ENCODE measurements around the gene PIPOX.

The PIPOX gene, protein sequence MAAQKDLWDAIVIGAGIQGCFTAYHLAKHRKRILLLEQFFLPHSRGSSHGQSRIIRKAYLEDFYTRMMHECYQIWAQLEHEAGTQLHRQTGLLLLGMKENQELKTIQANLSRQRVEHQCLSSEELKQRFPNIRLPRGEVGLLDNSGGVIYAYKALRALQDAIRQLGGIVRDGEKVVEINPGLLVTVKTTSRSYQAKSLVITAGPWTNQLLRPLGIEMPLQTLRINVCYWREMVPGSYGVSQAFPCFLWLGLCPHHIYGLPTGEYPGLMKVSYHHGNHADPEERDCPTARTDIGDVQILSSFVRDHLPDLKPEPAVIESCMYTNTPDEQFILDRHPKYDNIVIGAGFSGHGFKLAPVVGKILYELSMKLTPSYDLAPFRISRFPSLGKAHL

DNA sequence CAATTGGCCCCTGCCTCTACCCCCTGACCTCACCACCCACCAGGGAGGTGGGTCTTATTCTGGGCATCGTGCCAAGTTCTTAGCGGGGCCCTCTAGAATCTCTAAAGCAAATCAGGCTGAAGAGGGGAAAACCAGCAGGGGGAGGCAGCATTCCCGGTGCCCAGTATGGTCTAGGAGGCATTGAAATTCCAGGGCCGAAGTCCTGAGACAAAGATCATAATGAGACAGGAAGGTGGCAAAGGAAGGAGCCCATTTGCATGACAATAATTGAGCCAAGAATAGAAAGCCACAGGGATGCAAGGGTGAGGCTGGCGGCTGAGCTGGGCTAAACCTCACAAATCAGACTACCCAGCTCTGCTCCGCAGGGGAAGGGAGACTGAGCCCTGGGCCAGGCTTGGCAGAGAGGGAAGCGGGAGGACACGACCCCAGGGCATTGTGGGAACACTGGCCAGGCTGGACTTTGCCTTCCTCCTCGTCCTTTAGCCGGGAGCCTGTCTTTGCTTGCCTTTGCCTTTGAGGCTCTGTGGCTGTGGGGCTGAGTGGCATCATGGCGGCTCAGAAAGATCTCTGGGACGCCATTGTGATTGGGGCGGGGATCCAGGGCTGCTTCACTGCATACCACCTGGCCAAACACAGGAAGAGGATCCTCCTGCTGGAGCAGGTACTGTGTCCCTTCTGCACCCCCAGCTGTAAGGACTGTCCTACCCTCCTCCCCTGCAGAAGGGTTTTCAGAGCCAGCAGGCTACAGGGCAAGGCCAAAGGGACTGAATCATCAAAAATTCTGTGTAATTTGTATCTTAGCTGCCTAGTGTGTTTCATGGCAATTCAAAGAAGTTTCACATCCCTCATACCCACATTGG lies at the start of gene PIPOX:
TSS of gene PIPOX (plus strand) at position 463 of the 860 bp plus-strand sequence. CDS start at position 548, 85 bp downstream.
- no peak for DNase-seq

GRCh38 chr17:28993645-28994426 lies 49.1 kb upstream of the PIPOX start:
- no peak for DNase-seq

DNA sequence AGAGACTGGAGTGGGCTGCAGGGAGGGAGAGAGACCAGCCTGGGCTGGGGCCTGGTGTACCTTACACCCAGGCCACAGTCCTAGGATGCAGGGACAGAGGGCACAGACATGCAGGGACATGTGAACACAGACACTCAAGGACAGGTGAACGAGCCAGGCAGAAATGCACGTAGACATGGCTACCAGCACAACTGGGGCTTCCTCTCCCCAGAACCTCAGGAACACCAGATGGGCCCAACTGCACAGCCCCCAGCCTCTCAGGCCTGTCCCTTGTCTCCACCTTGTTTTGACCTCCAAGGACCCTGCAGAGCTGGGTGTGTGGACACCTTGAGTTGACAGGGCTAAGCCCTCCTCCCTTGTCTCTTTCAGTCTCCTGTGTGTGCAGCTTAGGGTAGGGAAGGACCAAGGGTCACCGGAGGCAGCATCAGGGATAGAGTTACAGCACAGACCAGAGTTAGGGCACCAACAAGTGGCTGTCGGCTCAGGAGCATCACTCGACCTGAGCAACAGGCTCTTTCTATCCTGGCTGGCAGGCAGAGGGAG lies 46.3 kb upstream of the PIPOX start:
- DNase-seq = no peak

GRCh38 chr17:28997806-28998205 lies 45.1 kb upstream of the PIPOX start:
- no peak for DNase-seq

- DNase-seq = no peak
Observed at GRCh38 chr17:28999206-28999605, 43.7 kb upstream of the PIPOX start.

GRCh38 chr17:29000973-29001372 lies 42.0 kb upstream of the PIPOX start:
- no peak for DNase-seq

- DNase-seq = no peak
Observed at GRCh38 chr17:29002811-29003210, 40.1 kb upstream of the PIPOX start.

GRCh38 chr17:29003289-29003688 lies 39.7 kb upstream of the PIPOX start:
- no peak for DNase-seq

DNA sequence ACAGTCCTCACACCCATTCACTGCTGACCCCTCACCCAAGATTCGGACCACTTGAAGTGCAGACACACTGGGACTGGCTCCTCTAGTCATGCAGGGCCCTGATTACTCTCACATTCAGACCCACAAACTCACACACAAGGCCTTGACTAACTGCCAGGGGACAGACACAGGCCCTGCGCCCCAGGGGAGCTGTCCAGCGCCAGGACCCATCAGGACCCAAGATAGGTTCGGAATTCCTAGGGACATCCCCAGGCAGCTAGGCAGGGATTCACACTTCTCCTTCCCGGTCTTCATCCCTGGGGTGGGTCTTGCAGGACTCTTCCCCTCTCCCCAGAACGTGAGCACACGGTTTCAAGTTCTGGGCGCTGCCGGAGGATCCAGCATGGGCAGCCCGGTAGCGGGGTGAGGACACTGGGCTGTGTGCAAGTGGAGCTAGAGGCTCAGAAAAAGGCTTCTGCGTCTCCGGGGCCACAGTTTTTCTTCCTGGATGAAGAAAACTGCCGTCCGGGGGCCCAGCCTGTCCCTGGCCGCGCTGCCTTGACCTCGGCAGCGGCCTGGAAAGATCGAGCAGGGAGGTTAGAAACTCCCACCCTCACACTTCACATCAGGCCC lies 38.8 kb upstream of the PIPOX start:
- DNase-seq = no peak

- peak; percentile 73 to 74 for DNase-seq
Observed at GRCh38 chr17:29005936-29006511, 36.9 kb upstream of the PIPOX start, which contains the start of gene SEZ6. TSS of gene SEZ6 (minus strand) at chr17:29006033. CDS start at chr17:29005869, 164 bp downstream.

- DNase-seq = no peak
Observed at GRCh38 chr17:29007456-29007855, 35.5 kb upstream of the PIPOX start.

DNA sequence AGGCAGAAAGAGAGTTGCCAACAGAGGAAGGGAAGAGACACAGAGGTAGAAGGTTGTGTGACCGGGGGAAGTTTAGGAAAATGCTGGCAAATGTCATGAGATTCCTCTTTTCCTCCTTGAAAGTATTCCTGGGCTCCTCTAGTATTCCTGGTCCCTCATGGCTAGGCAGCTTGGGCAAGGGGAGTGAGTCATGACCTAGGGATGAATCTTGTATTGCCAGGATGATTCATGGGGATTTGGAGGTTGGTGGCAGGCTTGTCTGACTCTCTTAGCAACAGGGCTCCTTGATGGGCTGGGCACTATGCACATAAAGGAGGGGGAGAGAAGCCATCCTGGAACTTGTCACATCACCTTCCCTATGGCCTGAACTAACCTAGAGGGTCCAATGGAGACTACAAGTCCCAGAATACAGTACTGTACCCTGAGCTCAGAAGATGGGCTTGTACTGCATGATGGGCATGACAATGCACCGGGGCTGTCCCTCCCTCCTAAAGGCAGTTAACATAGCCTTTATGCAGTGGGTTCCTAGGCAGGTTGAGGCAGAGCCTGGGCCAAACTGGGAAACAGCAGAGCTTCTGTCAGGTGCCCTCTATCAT lies 35.0 kb upstream of the PIPOX start:
- no peak for DNase-seq

DNA sequence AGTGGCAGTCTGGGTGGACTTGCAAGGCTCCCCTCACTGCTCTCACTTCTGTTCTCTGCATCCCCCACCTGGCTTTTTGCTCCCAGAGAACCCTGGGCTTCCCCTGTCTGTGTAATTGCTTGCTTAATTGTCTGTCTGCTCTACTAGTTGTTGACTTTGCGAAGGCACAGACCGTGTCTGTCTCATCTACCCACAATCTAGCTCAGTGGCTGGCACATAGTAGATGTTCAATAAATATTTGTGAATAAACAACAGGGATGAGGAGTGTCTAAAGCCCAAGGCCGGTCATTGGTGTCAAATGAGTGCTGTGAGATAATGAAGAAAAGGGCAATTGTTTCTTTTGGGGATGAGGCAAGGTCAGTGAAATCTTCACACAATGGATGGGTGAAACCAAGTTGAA lies 34.4 kb upstream of the PIPOX start:
- no peak for DNase-seq

- DNase-seq = no peak
Observed at GRCh38 chr17:29010129-29010528, 32.8 kb upstream of the PIPOX start.

DNA sequence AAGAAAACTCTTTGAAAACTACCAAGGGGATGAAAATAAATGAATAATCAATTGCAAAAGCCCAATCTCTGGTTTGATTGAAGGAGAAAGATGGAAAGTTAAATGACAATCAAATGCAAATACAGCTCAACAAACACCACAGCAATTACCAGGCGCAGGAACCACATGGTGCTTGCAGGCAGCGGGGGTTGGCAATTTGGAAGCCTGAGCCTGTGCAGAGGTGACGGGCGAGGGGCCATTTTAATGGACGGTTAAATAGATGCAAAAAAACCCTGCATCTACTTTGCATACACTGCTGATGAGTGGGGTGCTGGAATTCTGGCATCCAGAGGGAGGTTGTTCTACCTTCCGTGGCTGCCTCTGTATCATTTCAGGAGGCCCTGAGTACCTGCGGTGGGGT lies 32.4 kb upstream of the PIPOX start:
- DNase-seq = no peak

DNA sequence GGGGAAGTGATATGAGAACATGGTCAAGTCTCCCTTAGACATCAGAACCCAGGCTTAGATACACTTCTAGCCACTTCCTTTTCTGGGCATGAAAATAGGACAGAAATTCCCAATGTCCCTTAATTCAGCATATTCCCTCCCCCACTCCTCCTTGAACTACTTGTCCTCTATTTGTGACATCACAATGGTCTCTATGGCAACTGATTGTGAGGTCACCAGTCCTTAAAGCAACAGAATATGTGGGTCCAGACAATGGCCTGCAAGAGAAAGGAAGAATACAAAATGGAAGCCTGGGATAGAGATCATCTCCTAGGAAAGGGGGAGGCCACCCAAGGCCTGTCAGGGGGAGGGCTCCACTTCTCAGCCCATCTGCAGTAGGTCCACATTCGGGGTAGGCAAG lies 30.4 kb upstream of the PIPOX start:
- no peak for DNase-seq

GRCh38 chr17:29014716-29015115 lies 28.2 kb upstream of the PIPOX start:
- no peak for DNase-seq

DNA sequence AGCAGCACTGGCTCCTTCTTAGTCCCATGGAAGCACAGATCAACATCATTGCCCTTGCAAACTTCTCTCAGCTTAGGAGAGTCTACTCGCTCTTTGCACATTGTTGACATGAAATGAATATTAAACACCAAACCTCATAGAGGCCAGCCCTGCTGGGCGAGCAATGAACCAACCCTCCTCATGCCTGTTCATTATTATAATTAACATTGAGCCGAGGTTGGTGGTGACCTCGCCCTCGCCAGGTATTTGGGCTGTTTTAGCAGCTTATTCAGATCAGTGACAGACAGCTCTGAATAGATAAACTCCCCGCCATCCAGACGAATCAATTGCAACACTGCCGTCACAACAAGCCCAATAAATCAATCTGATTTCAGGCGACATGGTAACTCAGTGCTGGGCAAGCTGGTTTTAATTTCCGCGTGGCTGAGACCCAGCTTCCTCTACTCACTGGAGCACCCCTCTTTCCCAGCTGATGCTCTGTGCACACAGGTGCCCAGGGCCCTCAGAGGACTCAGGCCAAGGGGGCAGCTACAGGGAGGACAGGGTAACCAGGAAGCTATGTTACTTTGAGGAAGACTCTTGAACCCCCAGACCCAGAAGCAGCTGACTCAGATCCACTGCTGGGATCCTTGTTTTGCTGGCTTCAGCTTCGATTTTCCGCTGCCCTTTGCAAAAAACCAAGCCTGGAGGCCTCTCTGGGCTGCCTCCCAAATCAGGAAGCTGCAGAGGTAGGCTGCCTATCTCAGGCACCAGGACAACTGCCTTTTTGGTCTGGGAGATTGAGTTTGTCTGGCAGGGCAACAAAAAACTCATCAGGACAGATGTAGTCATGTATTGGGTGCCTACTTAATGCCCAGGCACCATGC lies 26.4 kb upstream of the PIPOX start:
- no peak for DNase-seq

DNA sequence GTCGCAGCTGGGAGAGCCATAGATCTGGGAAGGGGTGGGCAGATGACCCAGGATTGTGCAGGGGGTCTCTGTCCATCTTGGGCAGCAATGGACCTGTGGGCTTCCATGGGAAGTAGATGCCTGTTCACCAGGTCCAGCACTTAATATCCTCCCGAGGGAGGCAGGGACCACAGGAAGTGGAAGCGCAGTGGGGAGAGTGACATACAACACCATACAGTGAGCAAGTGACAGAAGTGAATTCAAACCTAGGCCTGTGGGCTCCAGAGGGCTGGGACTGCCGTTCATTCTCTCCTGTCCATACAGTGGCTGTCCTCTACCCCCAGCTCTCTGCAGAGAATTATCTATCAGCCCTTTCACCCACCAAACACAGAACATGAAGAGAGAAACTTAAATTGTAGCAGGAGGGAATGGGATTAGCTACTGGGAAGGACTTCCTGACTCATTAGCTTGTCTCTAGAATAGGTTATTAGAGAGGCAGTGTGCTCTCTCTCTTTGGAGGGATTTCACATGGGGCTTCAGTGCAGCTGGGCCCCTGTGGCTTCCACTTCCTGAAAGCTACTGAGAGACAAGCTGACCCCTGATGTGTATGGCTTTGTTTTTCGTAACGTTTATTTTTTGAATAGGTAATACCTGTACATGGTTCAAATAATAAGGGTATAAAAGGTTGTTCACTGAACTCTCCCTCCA lies 24.0 kb upstream of the PIPOX start:
- no peak for DNase-seq

Data from activated CD4-positive, alpha-beta T cell treated with anti-CD3 and anti-CD28 coated beads, Interleukin-2, amount 50 U/mL, for 48 hours (primary cell).